ENCODE results near the gene INTS7.

GRCh38 chr1:211892577-211892976 lies 142.8 kb downstream of the INTS7 start:
- TF ChIP-seq ZNF331 (CRISPR knock-in tag; IDR thresholded peaks at IDR 0.05; ENCODE audit: low read depth) (no peak), CTCF (conservative IDR thresholded peaks at IDR 0.05; ENCODE audit: low read depth in 2 of 2) (no peak), ZNF114 (CRISPR knock-in tag; IDR thresholded peaks at IDR 0.05) (no peak), JUNB (IDR thresholded peaks at IDR 0.05; ENCODE audit: unreplicated experiment) (no peak), ETS1 (IDR thresholded peaks at IDR 0.05) (no peak), EZH2 (IDR thresholded peaks at IDR 0.05; ENCODE audit: low read depth, unreplicated experiment) (no peak), REST (IDR thresholded peaks at IDR 0.05; ENCODE audit: unreplicated experiment) (no peak), POLR2AphosphoS5 (IDR thresholded peaks at IDR 0.05; ENCODE audit: low read depth) (no peak), EZH2phosphoT487 (IDR thresholded peaks at IDR 0.05; ENCODE audit: unreplicated experiment) (no peak), CREB1 (CRISPR knock-in tag; IDR thresholded peaks at IDR 0.05; ENCODE audit: low read depth) (no peak)
- TF ChIP-seq, protein P1, sequence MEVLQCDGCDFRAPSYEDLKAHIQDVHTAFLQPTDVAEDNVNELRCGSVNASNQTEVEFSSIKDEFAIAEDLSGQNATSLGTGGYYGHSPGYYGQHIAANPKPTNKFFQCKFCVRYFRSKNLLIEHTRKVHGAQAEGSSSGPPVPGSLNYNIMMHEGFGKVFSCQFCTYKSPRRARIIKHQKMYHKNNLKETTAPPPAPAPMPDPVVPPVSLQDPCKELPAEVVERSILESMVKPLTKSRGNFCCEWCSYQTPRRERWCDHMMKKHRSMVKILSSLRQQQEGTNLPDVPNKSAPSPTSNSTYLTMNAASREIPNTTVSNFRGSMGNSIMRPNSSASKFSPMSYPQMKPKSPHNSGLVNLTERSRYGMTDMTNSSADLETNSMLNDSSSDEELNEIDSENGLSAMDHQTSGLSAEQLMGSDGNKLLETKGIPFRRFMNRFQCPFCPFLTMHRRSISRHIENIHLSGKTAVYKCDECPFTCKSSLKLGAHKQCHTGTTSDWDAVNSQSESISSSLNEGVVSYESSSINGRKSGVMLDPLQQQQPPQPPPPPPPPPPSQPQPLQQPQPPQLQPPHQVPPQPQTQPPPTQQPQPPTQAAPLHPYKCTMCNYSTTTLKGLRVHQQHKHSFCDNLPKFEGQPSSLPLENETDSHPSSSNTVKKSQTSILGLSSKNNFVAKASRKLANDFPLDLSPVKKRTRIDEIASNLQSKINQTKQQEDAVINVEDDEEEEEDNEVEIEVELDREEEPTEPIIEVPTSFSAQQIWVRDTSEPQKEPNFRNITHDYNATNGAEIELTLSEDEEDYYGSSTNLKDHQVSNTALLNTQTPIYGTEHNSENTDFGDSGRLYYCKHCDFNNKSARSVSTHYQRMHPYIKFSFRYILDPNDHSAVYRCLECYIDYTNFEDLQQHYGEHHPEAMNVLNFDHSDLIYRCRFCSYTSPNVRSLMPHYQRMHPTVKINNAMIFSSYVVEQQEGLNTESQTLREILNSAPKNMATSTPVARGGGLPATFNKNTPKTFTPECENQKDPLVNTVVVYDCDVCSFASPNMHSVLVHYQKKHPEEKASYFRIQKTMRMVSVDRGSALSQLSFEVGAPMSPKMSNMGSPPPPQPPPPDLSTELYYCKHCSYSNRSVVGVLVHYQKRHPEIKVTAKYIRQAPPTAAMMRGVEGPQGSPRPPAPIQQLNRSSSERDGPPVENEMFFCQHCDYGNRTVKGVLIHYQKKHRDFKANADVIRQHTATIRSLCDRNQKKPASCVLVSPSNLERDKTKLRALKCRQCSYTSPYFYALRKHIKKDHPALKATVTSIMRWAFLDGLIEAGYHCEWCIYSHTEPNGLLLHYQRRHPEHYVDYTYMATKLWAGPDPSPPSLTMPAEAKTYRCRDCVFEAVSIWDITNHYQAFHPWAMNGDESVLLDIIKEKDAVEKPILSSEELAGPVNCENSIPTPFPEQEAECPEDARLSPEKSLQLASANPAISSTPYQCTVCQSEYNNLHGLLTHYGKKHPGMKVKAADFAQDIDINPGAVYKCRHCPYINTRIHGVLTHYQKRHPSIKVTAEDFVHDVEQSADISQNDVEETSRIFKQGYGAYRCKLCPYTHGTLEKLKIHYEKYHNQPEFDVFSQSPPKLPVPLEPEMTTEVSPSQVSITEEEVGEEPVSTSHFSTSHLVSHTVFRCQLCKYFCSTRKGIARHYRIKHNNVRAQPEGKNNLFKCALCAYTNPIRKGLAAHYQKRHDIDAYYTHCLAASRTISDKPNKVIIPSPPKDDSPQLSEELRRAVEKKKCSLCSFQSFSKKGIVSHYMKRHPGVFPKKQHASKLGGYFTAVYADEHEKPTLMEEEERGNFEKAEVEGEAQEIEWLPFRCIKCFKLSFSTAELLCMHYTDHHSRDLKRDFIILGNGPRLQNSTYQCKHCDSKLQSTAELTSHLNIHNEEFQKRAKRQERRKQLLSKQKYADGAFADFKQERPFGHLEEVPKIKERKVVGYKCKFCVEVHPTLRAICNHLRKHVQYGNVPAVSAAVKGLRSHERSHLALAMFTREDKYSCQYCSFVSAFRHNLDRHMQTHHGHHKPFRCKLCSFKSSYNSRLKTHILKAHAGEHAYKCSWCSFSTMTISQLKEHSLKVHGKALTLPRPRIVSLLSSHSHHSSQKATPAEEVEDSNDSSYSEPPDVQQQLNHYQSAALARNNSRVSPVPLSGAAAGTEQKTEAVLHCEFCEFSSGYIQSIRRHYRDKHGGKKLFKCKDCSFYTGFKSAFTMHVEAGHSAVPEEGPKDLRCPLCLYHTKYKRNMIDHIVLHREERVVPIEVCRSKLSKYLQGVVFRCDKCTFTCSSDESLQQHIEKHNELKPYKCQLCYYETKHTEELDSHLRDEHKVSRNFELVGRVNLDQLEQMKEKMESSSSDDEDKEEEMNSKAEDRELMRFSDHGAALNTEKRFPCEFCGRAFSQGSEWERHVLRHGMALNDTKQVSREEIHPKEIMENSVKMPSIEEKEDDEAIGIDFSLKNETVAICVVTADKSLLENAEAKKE (CRISPR knock-in tag; IDR thresholded peaks at IDR 0.05): no peak

Measured in GM23338 (cell line).